ENCODE results near the gene TMEM184B. TPM values are rescaled to one million over a fixed set of nuclear protein-coding genes. Genes with fewer than 3 reads are reported as not detected.
A peak's percentile ranks its signal among the peaks of the same experiment; 100 is the strongest.

TMEM184B gene
- total and polyA plus RNA-seq, 8 donors = 10.0 to 110 (median 34.0) TPM

- WGBS, 5 donors = 90 to 94% (median 91%) methylated on average over 7 of the region's 7 CpGs
Observed at GRCh38 chr22:38269466-38269865, 3.3 kb downstream of the TMEM184B start.

DNA sequence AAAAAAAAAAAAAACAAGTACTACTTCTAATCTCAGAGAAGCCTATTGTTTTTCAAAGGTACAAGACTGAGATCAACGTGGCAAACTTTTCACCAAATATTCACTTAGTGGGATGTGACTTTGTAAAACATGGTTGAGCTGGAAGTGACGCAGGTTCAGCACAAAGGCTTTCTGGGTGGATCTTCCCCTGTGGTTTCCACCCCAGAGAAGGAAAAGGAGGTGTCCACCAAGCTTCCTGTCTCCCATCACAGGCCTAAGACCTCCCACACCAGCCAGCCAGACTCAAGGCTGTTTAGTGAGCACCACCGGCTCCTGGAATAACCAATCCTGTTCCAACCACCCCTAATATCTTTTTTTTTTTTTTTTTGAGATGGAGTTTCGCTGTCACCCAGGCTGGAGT lies 5.7 kb downstream of the TMEM184B start:
- Histone ChIP-seq H3K36me3 (peaks cover 0 to 9% (median 0%) of the 10 kb centered on the region in 4 donors), H3K27ac (peak overlapping the region; percentile 25 to 96 (median 64)), H3K27me3 (no peaks in the 10 kb centered on the region), H3K9me3 (no peaks in the 10 kb centered on the region), H3K4me3 (no peak overlapping the region), H3K4me1 (peaks cover 34 to 85% (median 60%) of the 10 kb centered on the region in 4 donors)
- intact Hi-C loops (cut with DNase I; ENCODE audit: low total_unique reads) = no loop called here
- WGBS, 5 donors = 58 to 72% (median 60%) methylated on average over 4 of the region's 4 CpGs
- peak in 1 of 2 donors; percentile 78 for DNase-seq
- TF ChIP-seq, protein P1, sequence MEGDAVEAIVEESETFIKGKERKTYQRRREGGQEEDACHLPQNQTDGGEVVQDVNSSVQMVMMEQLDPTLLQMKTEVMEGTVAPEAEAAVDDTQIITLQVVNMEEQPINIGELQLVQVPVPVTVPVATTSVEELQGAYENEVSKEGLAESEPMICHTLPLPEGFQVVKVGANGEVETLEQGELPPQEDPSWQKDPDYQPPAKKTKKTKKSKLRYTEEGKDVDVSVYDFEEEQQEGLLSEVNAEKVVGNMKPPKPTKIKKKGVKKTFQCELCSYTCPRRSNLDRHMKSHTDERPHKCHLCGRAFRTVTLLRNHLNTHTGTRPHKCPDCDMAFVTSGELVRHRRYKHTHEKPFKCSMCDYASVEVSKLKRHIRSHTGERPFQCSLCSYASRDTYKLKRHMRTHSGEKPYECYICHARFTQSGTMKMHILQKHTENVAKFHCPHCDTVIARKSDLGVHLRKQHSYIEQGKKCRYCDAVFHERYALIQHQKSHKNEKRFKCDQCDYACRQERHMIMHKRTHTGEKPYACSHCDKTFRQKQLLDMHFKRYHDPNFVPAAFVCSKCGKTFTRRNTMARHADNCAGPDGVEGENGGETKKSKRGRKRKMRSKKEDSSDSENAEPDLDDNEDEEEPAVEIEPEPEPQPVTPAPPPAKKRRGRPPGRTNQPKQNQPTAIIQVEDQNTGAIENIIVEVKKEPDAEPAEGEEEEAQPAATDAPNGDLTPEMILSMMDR (IDR thresholded peaks at IDR 0.05) = no peak
- TF ChIP-seq EP300 (IDR thresholded peaks at IDR 0.05) (no peak), POLR2A (IDR thresholded peaks at IDR 0.05) (no peak), POLR2AphosphoS5 (IDR thresholded peaks at IDR 0.05) (peak in 2 of 3 donors; percentile 4 to 12)

More at GRCh38 chr22:38269466-38269865, 3.3 kb downstream of the TMEM184B start:
- intact Hi-C loops (cut with DNase I; ENCODE audit: low total_unique reads) = no loop called here
- H3K9me3 ChIP-seq = no peaks in the 10 kb centered on the region
- peak overlapping the region in 1 of 5 donors; percentile 96 for H3K27ac ChIP-seq
- peaks cover 0 to 5% (median 0%) of the 10 kb centered on the region in 4 donors for H3K36me3 ChIP-seq
- TF ChIP-seq EP300 (IDR thresholded peaks at IDR 0.05) (no peak), POLR2A (IDR thresholded peaks at IDR 0.05) (no peak)
- TF ChIP-seq, protein P1 (IDR thresholded peaks at IDR 0.05) = no peak
- DNase-seq = no peak
- no peaks in the 10 kb centered on the region for H3K27me3 ChIP-seq
- peaks cover 27 to 82% (median 63%) of the 10 kb centered on the region in 4 donors for H3K4me1 ChIP-seq
- no peak overlapping the region for H3K4me3 ChIP-seq

- H3K4me3 ChIP-seq = no peak overlapping the region
- DNase-seq = peak; percentile 33 to 72
- no peaks in the 10 kb centered on the region for H3K9me3 ChIP-seq
- no peaks in the 10 kb centered on the region for H3K27me3 ChIP-seq
- peaks cover 35 to 85% (median 60%) of the 10 kb centered on the region in 4 donors for H3K4me1 ChIP-seq
- peak overlapping the region; percentile 45 to 96 (median 64) for H3K27ac ChIP-seq
- TF ChIP-seq, protein P1 (IDR thresholded peaks at IDR 0.05) = no peak
- TF ChIP-seq EP300 (IDR thresholded peaks at IDR 0.05) = no peak
- no peak for TF ChIP-seq POLR2A (IDR thresholded peaks at IDR 0.05)
- peak in 1 of 3 donors; percentile 20 for TF ChIP-seq POLR2AphosphoS5 (IDR thresholded peaks at IDR 0.05)
- intact Hi-C loops (cut with DNase I; ENCODE audit: low total_unique reads) = no loop called here
- 27 to 41% (median 31%) methylated on average over 8 of the region's 8 CpGs for WGBS, 5 donors
- peaks cover 0 to 9% (median 0%) of the 10 kb centered on the region in 4 donors for H3K36me3 ChIP-seq
Observed at GRCh38 chr22:38266120-38266519, 6.7 kb downstream of the TMEM184B start.

GRCh38 chr22:38264322-38264843 lies 8.4 kb downstream of the TMEM184B start:
- intact Hi-C loops (cut with DNase I; ENCODE audit: low total_unique reads) = no loop called here
- H3K36me3 ChIP-seq = peaks cover 0 to 9% (median 0%) of the 10 kb centered on the region in 4 donors

More at GRCh38 chr22:38264322-38264843, 8.4 kb downstream of the TMEM184B start:
- no peak for DNase-seq
- no peaks in the 10 kb centered on the region for H3K9me3 ChIP-seq
- H3K4me3 ChIP-seq = no peak overlapping the region
- WGBS, 5 donors = 82 to 94% (median 90%) methylated on average over 6 of the region's 6 CpGs
- no peaks in the 10 kb centered on the region for H3K27me3 ChIP-seq
- TF ChIP-seq POLR2AphosphoS5 (IDR thresholded peaks at IDR 0.05) (no peak), POLR2A (IDR thresholded peaks at IDR 0.05) (no peak), EP300 (IDR thresholded peaks at IDR 0.05) (no peak)
- TF ChIP-seq, protein P1 (IDR thresholded peaks at IDR 0.05) = no peak
- peak overlapping the region in 1 of 5 donors; percentile 40 for H3K27ac ChIP-seq
- peaks cover 44 to 83% (median 67%) of the 10 kb centered on the region in 4 donors for H3K4me1 ChIP-seq

Measured in stomach (tissue), 9 donors.